Type B pancreatic cell (in vitro differentiated cells): Measurements from ENCODE around the gene HECA. TPM values are rescaled to one million over a fixed set of nuclear protein-coding genes. Genes with fewer than 3 reads are reported as not detected.
A peak's percentile ranks its signal among the peaks of the same experiment; 100 is the strongest.
"Not testable (repeated sequence)": the region's sequence is repeated elsewhere in the genome, so short reads cannot be mapped to it uniquely, and the experiment has no call there.

ENCODE experiments used
- DNase-seq: peaks from one replicate; pipeline ENCODE4 v3.0.0; 2021; ENCODE audit warnings: mixed read lengths; ENCODE audit not compliant: unreplicated experiment; ENCODE audit errors: extremely low spot score
- H3K27ac Mint-ChIP-seq: 2 replicates; pipeline ENCODE4 v1.8.0; 2021; ENCODE audit warnings: mild to moderate bottlenecking, mixed read lengths
- H3K27me3 Mint-ChIP-seq: 2 replicates; pipeline ENCODE4 v1.8.0; 2021; ENCODE audit warnings: mixed read lengths
- H3K36me3 Mint-ChIP-seq: 2 replicates; pipeline ENCODE4 v1.8.0; 2021; ENCODE audit warnings: mixed read lengths
- H3K4me1 Mint-ChIP-seq: one replicate; pipeline ENCODE4 v1.8.0; 2021; ENCODE audit warnings: mixed read lengths; ENCODE audit not compliant: unreplicated experiment
- H3K4me3 Mint-ChIP-seq: 2 replicates; pipeline ENCODE4 v1.8.0; 2021; ENCODE audit warnings: mild to moderate bottlenecking, mixed read lengths
- H3K9me3 Mint-ChIP-seq: 2 replicates; pipeline ENCODE4 v1.8.0; 2021; ENCODE audit warnings: mixed read lengths
- CTCF ChIP-seq: fragments of 200-600 bp; sonication (generic); conservative IDR thresholded peaks from 2 replicates; pipeline ENCODE4 v1.5.0; 2021; ENCODE audit warnings: antibody characterized with exemption, mild to moderate bottlenecking
- total RNA-seq: library from RNA; stranded (reverse); gene quantifications from 2 replicates; pipeline ENCODE4 v1.2.1, GENCODE V29; 2021; ENCODE audit warnings: low replicate concordance

HECA gene
- total RNA-seq, 1 donor from 2014 or later, result 17.8 TPM

GRCh38 chr6:139219271-139219729 is 84.4 kb downstream of the HECA start:
- Mint-ChIP-seq H3K4me3 (peak overlapping the region; percentile 35), H3K36me3 (no peaks in the 10 kb centered on the region)
- peak; percentile 75 for DNase-seq

GRCh38 chr6:139219746-139220145 is 84.9 kb downstream of the HECA start:
- no peaks in the 10 kb centered on the region for H3K9me3 Mint-ChIP-seq
- H3K4me3 Mint-ChIP-seq, result no peak overlapping the region
- no peaks in the 10 kb centered on the region for H3K36me3 Mint-ChIP-seq
- peaks cover 9% of the 10 kb centered on the region for H3K4me1 Mint-ChIP-seq
- no peak for DNase-seq
- peak overlapping the region; percentile 64 for H3K27ac Mint-ChIP-seq
- no peaks in the 10 kb centered on the region for H3K27me3 Mint-ChIP-seq
- no peak for TF ChIP-seq CTCF

More at GRCh38 chr6:139219271-139219729, 84.4 kb downstream of the HECA start:
- Mint-ChIP-seq H3K27me3 (no peaks in the 10 kb centered on the region), H3K27ac (peak overlapping the region; percentile 64), H3K4me1 (peaks cover 9% of the 10 kb centered on the region), H3K9me3 (no peaks in the 10 kb centered on the region)
- TF ChIP-seq CTCF, result peak; percentile 80

GRCh38 chr6:139228387-139228786 is 93.5 kb downstream of the HECA start:
- H3K4me3 Mint-ChIP-seq, H3K36me3 Mint-ChIP-seq, H3K27ac Mint-ChIP-seq, H3K27me3 Mint-ChIP-seq, H3K4me1 Mint-ChIP-seq, DNase-seq, H3K9me3 Mint-ChIP-seq: not testable (repeated sequence)

Other genes starting within 250 kb of the HECA start
- gene REPS1, start 146.8 kb upstream of the HECA start, total RNA-seq, result 57.0 and 95.8 TPM in 2 replicates
- gene ABRACL, start 106.3 kb upstream of the HECA start, total RNA-seq, result 47.1 and 88.9 TPM in 2 replicates
- gene TXLNB, start 156.9 kb downstream of the HECA start, total RNA-seq, result 0.22 TPM in 1 of 2 replicates, not detected in the other
- gene CITED2, start 239.6 kb downstream of the HECA start, total RNA-seq, result 129 and 143 TPM in 2 replicates